Regular cardiac myocyte (primary cell): Measurements from ENCODE around the gene IARS1. TPM values are rescaled to one million over a fixed set of nuclear protein-coding genes. Genes with fewer than 3 reads are reported as not detected.

Experiments
- total RNA-seq: library from RNA; depleted of rRNA; stranded (reverse); fragments of >200 nt; gene quantifications from 2 replicates; pipeline ENCODE4 v1.2.3, GENCODE V29; 2014

The IARS1 gene
- total RNA-seq = 274 and 314 TPM in 2 replicates

DNA sequence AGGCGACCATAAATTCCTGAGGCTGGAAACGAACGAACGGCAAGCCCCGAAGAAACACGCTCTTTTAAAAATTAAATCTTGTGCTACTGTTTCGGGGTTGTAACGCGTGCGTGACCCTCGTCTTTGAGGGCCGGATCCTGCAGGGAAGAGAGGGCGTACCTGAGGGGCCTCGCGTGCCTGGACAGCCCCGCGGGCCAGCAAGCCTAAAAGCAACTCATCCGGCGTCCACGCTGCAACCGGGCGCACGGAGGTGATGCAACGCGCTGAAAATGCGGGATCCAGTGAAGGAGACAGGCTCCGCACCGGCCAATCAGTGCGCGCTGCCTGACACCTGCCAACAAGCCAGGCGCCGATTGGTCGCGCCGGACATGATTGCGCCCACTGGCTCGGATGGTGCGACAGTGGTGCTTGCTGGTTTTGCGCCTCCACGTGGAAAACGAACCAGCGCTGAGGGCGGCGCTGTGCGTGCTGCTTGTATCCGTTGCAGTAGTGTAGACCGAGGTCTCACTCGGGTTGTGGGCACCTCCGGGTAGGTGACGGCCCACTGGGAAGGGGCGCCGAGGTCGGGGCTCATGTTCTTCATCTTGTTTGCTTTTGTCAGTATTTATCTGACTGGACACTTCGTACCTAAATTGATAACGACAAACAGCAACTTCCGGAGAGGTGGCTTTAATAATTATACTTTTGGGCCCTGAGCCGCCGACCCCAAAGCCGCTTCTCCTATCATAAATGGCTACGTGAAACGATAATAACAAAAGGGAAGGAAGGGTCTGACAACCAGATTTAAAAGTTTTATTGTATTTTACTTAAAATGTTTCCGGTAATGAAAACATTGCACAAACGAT is at the start of gene IARS1:
Gene IARS1, minus strand, starts transcription at position 246 of the 845 bp plus-strand sequence. CDS start 4,278 bp downstream, outside the sequence.

GRCh38 chr9:92325269-92325990 is 31.9 kb upstream of the IARS1 start, which contains the start of the genes CENPP and NOL8:
Gene CENPP (plus strand): TSS chr9:92325953.
Gene NOL8 (minus strand): TSS chr9:92325350. CDS start chr9:92324161, 1,189 bp downstream.

Other genes starting within 250 kb of the IARS1 start
- gene SPTLC1, start 178.3 kb downstream of the IARS1 start, total RNA-seq = 112 and 143 TPM in 2 replicates
- gene NOL8, start 31.7 kb upstream of the IARS1 start, total RNA-seq = 23.8 and 25.1 TPM in 2 replicates
- 2.0 and 7.5 TPM in 2 replicates for gene CENPP, start 32.3 kb upstream of the IARS1 start, total RNA-seq
- 0.28 TPM in 1 of 2 replicates, not detected in the other for gene OGN, start 110.9 kb upstream of the IARS1 start, total RNA-seq
- not detected in 2 replicates for gene OMD, start 130.8 kb upstream of the IARS1 start, total RNA-seq
- 1.3 and 7.3 TPM in 2 replicates for gene ASPN, start 188.8 kb upstream of the IARS1 start, total RNA-seq
- gene ECM2, start 242.3 kb upstream of the IARS1 start, total RNA-seq = 2.7 and 22.6 TPM in 2 replicates